Measurements from ENCODE around the gene OPHN1. TPM values are rescaled to one million over a fixed set of nuclear protein-coding genes. Genes with fewer than 3 reads are reported as not detected.

OPHN1 gene, protein sequence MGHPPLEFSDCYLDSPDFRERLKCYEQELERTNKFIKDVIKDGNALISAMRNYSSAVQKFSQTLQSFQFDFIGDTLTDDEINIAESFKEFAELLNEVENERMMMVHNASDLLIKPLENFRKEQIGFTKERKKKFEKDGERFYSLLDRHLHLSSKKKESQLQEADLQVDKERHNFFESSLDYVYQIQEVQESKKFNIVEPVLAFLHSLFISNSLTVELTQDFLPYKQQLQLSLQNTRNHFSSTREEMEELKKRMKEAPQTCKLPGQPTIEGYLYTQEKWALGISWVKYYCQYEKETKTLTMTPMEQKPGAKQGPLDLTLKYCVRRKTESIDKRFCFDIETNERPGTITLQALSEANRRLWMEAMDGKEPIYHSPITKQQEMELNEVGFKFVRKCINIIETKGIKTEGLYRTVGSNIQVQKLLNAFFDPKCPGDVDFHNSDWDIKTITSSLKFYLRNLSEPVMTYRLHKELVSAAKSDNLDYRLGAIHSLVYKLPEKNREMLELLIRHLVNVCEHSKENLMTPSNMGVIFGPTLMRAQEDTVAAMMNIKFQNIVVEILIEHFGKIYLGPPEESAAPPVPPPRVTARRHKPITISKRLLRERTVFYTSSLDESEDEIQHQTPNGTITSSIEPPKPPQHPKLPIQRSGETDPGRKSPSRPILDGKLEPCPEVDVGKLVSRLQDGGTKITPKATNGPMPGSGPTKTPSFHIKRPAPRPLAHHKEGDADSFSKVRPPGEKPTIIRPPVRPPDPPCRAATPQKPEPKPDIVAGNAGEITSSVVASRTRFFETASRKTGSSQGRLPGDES
- 2.5 TPM for polyA plus RNA-seq (2013, experiment 1 of 2)
- 2.5 TPM for polyA plus RNA-seq (2013, experiment 2 of 2)

DNA sequence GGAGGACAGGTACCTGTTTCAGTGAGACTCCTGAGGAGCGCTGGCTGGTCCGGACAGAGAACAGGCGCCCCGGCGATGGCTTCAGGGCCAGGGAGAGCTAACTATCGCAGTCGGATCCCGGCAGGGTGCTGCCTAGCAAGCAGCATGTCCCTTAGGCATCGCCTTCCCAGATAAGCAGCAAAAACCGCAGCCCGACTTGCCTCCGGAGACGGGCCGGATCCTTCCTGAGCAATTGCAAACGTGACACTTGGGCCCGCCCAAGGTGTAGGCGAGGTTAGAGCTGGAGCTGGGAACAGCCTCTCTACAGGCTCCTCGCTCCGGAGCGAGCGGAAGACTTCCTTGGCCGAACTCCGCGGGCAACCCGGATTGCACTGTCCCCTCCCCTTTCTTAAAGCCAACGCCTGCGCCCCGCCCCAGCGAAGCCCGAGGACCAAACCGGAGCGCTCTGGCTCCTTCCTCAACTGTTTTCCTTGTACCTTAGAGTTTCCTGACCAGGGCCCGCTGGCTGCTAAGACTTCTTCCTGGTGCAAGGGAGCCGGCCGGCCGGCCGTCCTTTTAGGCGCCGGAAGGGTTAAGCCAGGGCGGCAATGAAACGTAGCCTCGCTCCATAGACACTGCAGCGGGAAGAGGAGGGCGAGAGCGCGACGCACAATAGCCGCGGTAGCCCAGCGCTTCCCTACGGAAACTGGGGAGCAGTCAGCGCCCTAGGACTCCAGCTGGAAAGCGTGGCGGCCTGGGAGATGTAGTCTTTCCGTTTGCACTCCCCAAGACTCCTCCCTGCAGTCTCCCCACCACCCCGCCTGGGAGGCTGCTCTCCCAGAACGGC, at the start of gene OPHN1:
Gene OPHN1, minus strand, starts transcription at position 341 of the 826 bp plus-strand sequence. CDS start 475 bp downstream, outside the sequence.
- no peak within 1 kb of the TSS for H2BK5ac ChIP-seq (ENCODE audit: low read length)
- peak within 1 kb of the TSS; percentile 71 for H3K14ac ChIP-seq (ENCODE audit: low read length)
- peaks cover 0 to 3% (median 0%) of the 10 kb centered on the region in 3 experiments for H3K27me3 ChIP-seq (ENCODE audit: control insufficient read depth in 3 of 3, insufficient read depth in 3 of 3, low read depth in 1 of 3, low read length in 3 of 3)
- H3K36me3 ChIP-seq (replicated peaks in 1 of 2; ENCODE audit: control insufficient read depth in 2 of 2, insufficient read depth in 2 of 2, low read length in 2 of 2) = no peaks in the 10 kb centered on the region
- H3K4me3 ChIP-seq (ENCODE audit: low read length in 2 of 2) = peak within 1 kb of the TSS; percentile 63 to 91
- H2BK120ac ChIP-seq (ENCODE audit: low read depth, low read length) = no peak within 1 kb of the TSS
- H2AFZ ChIP-seq (ENCODE audit: low read length) = peak within 1 kb of the TSS; percentile 94
- H2BK12ac ChIP-seq (ENCODE audit: low read length) = no peak within 1 kb of the TSS
- peak within 1 kb of the TSS; percentile 16 for H3K9ac ChIP-seq (ENCODE audit: low read depth, low read length, poor library complexity)
- no peak within 1 kb of the TSS for H3K4ac ChIP-seq (ENCODE audit: low read length)
- peak within 1 kb of the TSS; percentile 83 for H3K18ac ChIP-seq (ENCODE audit: low read length)
- H3K27ac ChIP-seq (replicated peaks; ENCODE audit: low read length) = peak within 1 kb of the TSS; percentile 87
- H2BK15ac ChIP-seq (ENCODE audit: low read length) = peak within 1 kb of the TSS; percentile 49
- H2AK5ac ChIP-seq (ENCODE audit: low read depth, low read length) = no peak within 1 kb of the TSS
- no peaks in the 10 kb centered on the region for H3K79me1 ChIP-seq (ENCODE audit: low read depth, low read length)
- no CpG with 5 or more reads among the region's 57 CpGs for WGBS, 2 donors (ENCODE audit: extremely low coverage in 2 of 2, insufficient read length in 2 of 2, insufficient replicate concordance in 1 of 2)
- no peak within 1 kb of the TSS for H4K8ac ChIP-seq (ENCODE audit: low read depth, low read length)
- H3K9me3 ChIP-seq (replicated peaks in 1 of 2; ENCODE audit: control insufficient read depth in 2 of 2, insufficient read depth in 1 of 2, low read depth in 1 of 2, low read length in 2 of 2) = no peaks in the 10 kb centered on the region
- H3K4me2 ChIP-seq (ENCODE audit: insufficient read depth, low read length, poor library complexity, severe bottlenecking) = peak within 1 kb of the TSS; percentile 48
- H3K23ac ChIP-seq (ENCODE audit: low read depth, low read length, poor library complexity) = no peak within 1 kb of the TSS
- peaks cover 0 to 3% of the 10 kb centered on the region in 2 donors for H3K4me1 ChIP-seq (ENCODE audit: control insufficient read depth in 2 of 2, insufficient read depth in 1 of 2, low read depth in 1 of 2, low read length in 2 of 2)
- no peak within 1 kb of the TSS for H4K91ac ChIP-seq (ENCODE audit: low read depth, low read length, poor library complexity)
- DNase-seq (ENCODE audit: low spot score) = peak; percentile 65

DNA sequence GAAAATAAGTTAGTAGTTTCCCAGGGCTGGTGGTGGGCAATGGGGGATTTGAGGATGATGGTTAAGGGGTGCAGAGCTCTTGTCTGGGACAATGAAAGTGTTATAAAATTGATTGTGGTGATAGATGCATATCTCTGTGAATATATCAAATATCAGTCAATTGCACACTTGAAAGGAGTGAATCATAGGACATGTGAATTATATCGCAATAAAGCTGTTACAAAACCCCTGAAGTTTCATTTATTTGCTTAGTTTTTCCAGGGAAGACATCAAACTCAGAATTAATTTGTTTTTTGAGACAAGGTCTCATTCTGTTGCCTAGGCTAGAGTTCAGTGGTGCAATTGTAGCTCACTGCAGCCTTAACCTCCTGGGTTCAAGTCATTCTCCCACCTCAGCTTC, 47.7 kb upstream of the OPHN1 start:
- Histone ChIP-seq H3K27ac (replicated peaks; ENCODE audit: low read length) (no peak overlapping the region), H2BK5ac (ENCODE audit: low read length) (no peak overlapping the region), H3K27me3 (ENCODE audit: control insufficient read depth in 3 of 3, insufficient read depth in 3 of 3, low read depth in 1 of 3, low read length in 3 of 3) (no peaks in the 10 kb centered on the region), H2BK120ac (ENCODE audit: low read depth, low read length) (no peak overlapping the region), H3K4me2 (ENCODE audit: insufficient read depth, low read length, poor library complexity, severe bottlenecking) (no peak overlapping the region), H4K8ac (ENCODE audit: low read depth, low read length) (no peak overlapping the region), H4K91ac (ENCODE audit: low read depth, low read length, poor library complexity) (no peak overlapping the region), H3K9ac (ENCODE audit: low read depth, low read length, poor library complexity) (no peak overlapping the region), H2AFZ (ENCODE audit: low read length) (no peak overlapping the region), H3K14ac (ENCODE audit: low read length) (no peak overlapping the region), H2AK5ac (ENCODE audit: low read depth, low read length) (no peak overlapping the region), H3K4me1 (ENCODE audit: control insufficient read depth in 2 of 2, insufficient read depth in 1 of 2, low read depth in 1 of 2, low read length in 2 of 2) (no peaks in the 10 kb centered on the region), H3K4ac (ENCODE audit: low read length) (no peak overlapping the region), H2BK12ac (ENCODE audit: low read length) (no peak overlapping the region), H3K18ac (ENCODE audit: low read length) (no peak overlapping the region), H3K4me3 (ENCODE audit: low read length in 2 of 2) (no peak overlapping the region), H3K23ac (ENCODE audit: low read depth, low read length, poor library complexity) (no peak overlapping the region), H2BK15ac (ENCODE audit: low read length) (no peak overlapping the region), H3K79me1 (ENCODE audit: low read depth, low read length) (peaks cover 2% of the 10 kb centered on the region), H3K36me3 (replicated peaks in 1 of 2; ENCODE audit: control insufficient read depth in 2 of 2, insufficient read depth in 2 of 2, low read length in 2 of 2) (no peaks in the 10 kb centered on the region), H3K9me3 (replicated peaks in 1 of 2; ENCODE audit: control insufficient read depth in 2 of 2, insufficient read depth in 1 of 2, low read depth in 1 of 2, low read length in 2 of 2) (no peaks in the 10 kb centered on the region)
- DNase-seq (ENCODE audit: low spot score) = no peak
- no CpG with 5 or more reads among the region's 1 CpG for WGBS, 2 donors (ENCODE audit: extremely low coverage in 2 of 2, insufficient read length in 2 of 2, insufficient replicate concordance in 1 of 2)

DNA sequence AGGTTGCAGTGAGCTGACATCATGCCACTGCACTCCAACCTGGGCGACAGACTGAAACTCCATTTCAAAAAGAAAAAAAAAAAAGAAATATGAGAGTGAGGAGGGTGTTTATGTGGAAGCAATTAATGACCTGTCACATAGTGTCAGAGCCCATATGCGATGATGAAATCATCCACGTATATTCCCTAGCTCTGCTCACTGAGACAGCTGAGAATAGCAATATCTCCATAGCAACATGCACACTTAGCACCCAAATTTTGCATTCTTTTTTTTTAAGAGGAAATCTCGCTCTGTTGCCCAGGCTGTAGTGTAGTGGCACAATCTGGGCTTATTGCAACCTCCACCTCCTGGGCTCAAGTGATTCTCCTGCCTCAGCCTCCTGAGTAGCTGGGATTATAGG, 31.5 kb upstream of the OPHN1 start:
- H3K27me3 ChIP-seq (ENCODE audit: control insufficient read depth in 3 of 3, insufficient read depth in 3 of 3, low read depth in 1 of 3, low read length in 3 of 3) = no peaks in the 10 kb centered on the region
- no peaks in the 10 kb centered on the region for H3K79me1 ChIP-seq (ENCODE audit: low read depth, low read length)
- WGBS, 2 donors (ENCODE audit: extremely low coverage in 2 of 2, insufficient read length in 2 of 2, insufficient replicate concordance in 1 of 2) = no CpG with 5 or more reads among the region's 4 CpGs
- no peaks in the 10 kb centered on the region for H3K36me3 ChIP-seq (replicated peaks in 1 of 2; ENCODE audit: control insufficient read depth in 2 of 2, insufficient read depth in 2 of 2, low read length in 2 of 2)
- no peaks in the 10 kb centered on the region for H3K9me3 ChIP-seq (replicated peaks in 1 of 2; ENCODE audit: control insufficient read depth in 2 of 2, insufficient read depth in 1 of 2, low read depth in 1 of 2, low read length in 2 of 2)
- no peak overlapping the region for H3K4ac ChIP-seq (ENCODE audit: low read length)
- no peak overlapping the region for H2AFZ ChIP-seq (ENCODE audit: low read length)
- no peak overlapping the region for H2BK5ac ChIP-seq (ENCODE audit: low read length)
- no peak overlapping the region for H3K23ac ChIP-seq (ENCODE audit: low read depth, low read length, poor library complexity)
- H3K27ac ChIP-seq (replicated peaks; ENCODE audit: low read length) = no peak overlapping the region
- no peak overlapping the region for H3K4me2 ChIP-seq (ENCODE audit: insufficient read depth, low read length, poor library complexity, severe bottlenecking)
- H3K18ac ChIP-seq (ENCODE audit: low read length) = no peak overlapping the region
- H3K9ac ChIP-seq (ENCODE audit: low read depth, low read length, poor library complexity) = no peak overlapping the region
- no peak overlapping the region for H2BK120ac ChIP-seq (ENCODE audit: low read depth, low read length)
- no peak overlapping the region for H3K14ac ChIP-seq (ENCODE audit: low read length)
- no peak overlapping the region for H2BK15ac ChIP-seq (ENCODE audit: low read length)
- no peak overlapping the region for H2AK5ac ChIP-seq (ENCODE audit: low read depth, low read length)
- DNase-seq (ENCODE audit: low spot score) = no peak
- H2BK12ac ChIP-seq (ENCODE audit: low read length) = no peak overlapping the region
- no peak overlapping the region for H4K91ac ChIP-seq (ENCODE audit: low read depth, low read length, poor library complexity)
- H3K4me3 ChIP-seq (ENCODE audit: low read length in 2 of 2) = no peak overlapping the region
- H4K8ac ChIP-seq (ENCODE audit: low read depth, low read length) = no peak overlapping the region
- no peaks in the 10 kb centered on the region for H3K4me1 ChIP-seq (ENCODE audit: control insufficient read depth in 2 of 2, insufficient read depth in 1 of 2, low read depth in 1 of 2, low read length in 2 of 2)
